Muscle layer of duodenum (tissue), 2 donors: ENCODE data around the gene EARS2.
A peak's percentile ranks its signal among the peaks of the same experiment; 100 is the strongest.

Experiments used
- H3K27ac ChIP-seq: one replicate; pipeline ENCODE4 v1.7.0; 2013; ENCODE audit warnings: mild to moderate bottlenecking, low read length
- H3K27me3 ChIP-seq: one replicate; pipeline ENCODE4 v1.7.0; 2013; ENCODE audit warnings: low read depth, mild to moderate bottlenecking, control low read depth, low read length
- H3K36me3 ChIP-seq, 2 donors: one replicate each; pipeline ENCODE4 v1.7.0; 2013; ENCODE audit warnings: low read length in 2 of 2, control low read depth in 1 of 2, mild to moderate bottlenecking in 1 of 2; ENCODE audit not compliant: insufficient read depth in 2 of 2, control insufficient read depth in 1 of 2
- H3K4me1 ChIP-seq, 2 donors: one replicate each; pipeline ENCODE4 v1.7.0; 2013; ENCODE audit warnings: low read length in 2 of 2, mild to moderate bottlenecking in 2 of 2, control low read depth in 1 of 2, moderate library complexity in 1 of 2; ENCODE audit not compliant: insufficient read depth in 2 of 2, control insufficient read depth in 1 of 2
- H3K4me3 ChIP-seq, 2 donors: one replicate each; pipeline ENCODE4 v1.7.0; 2013; ENCODE audit warnings: low read length in 2 of 2, low read depth in 1 of 2, mild to moderate bottlenecking in 1 of 2
- H3K9me3 ChIP-seq, 2 donors: one replicate each; pipeline ENCODE4 v1.7.0; 2013; ENCODE audit warnings: low read length in 2 of 2, control low read depth in 1 of 2, mild to moderate bottlenecking in 1 of 2; ENCODE audit not compliant: control insufficient read depth in 1 of 2
- donor health status: healthy.

Gene EARS2

GRCh38 chr16:23504076-23504452 lies 53.1 kb downstream of the EARS2 start:
- Histone ChIP-seq H3K36me3 (no peaks in the 10 kb centered on the region), H3K4me1 (peaks cover 3 to 29% of the 10 kb centered on the region in 2 donors), H3K27me3 (no peaks in the 10 kb centered on the region), H3K4me3 (no peak overlapping the region), H3K27ac (peak overlapping the region; percentile 49), H3K9me3 (no peaks in the 10 kb centered on the region)

- Histone ChIP-seq H3K4me1 (peaks cover 0 to 18% of the 10 kb centered on the region in 2 donors), H3K27ac (no peak overlapping the region), H3K9me3 (no peaks in the 10 kb centered on the region), H3K27me3 (no peaks in the 10 kb centered on the region), H3K4me3 (no peak overlapping the region), H3K36me3 (no peaks in the 10 kb centered on the region)
Observed at GRCh38 chr16:23502466-23502865, 54.7 kb downstream of the EARS2 start.

- Histone ChIP-seq H3K36me3 (no peaks in the 10 kb centered on the region), H3K9me3 (no peaks in the 10 kb centered on the region), H3K27me3 (no peaks in the 10 kb centered on the region), H3K4me1 (peaks cover 3 to 24% of the 10 kb centered on the region in 2 donors), H3K4me3 (no peak overlapping the region), H3K27ac (no peak overlapping the region)
Observed at GRCh38 chr16:23501291-23501690, 55.9 kb downstream of the EARS2 start.

GRCh38 chr16:23500862-23501225 lies 56.3 kb downstream of the EARS2 start:
- no peaks in the 10 kb centered on the region for H3K27me3 ChIP-seq
- H3K4me3 ChIP-seq = no peak overlapping the region
- peaks cover 3 to 19% of the 10 kb centered on the region in 2 donors for H3K4me1 ChIP-seq
- H3K27ac ChIP-seq = no peak overlapping the region
- H3K9me3 ChIP-seq = no peaks in the 10 kb centered on the region
- no peaks in the 10 kb centered on the region for H3K36me3 ChIP-seq

GRCh38 chr16:23500212-23500861 lies 56.8 kb downstream of the EARS2 start:
- Histone ChIP-seq H3K36me3 (peaks cover 0 to 5% of the 10 kb centered on the region in 2 donors), H3K27me3 (no peaks in the 10 kb centered on the region), H3K4me1 (peaks cover 3 to 14% of the 10 kb centered on the region in 2 donors), H3K9me3 (no peaks in the 10 kb centered on the region), H3K27ac (no peak overlapping the region), H3K4me3 (no peak overlapping the region)

GRCh38 chr16:23499801-23500200 lies 57.3 kb downstream of the EARS2 start:
- Histone ChIP-seq H3K36me3 (peaks cover 0 to 6% of the 10 kb centered on the region in 2 donors), H3K4me3 (no peak overlapping the region), H3K27ac (no peak overlapping the region)

GRCh38 chr16:23498863-23499262 lies 58.3 kb downstream of the EARS2 start:
- peaks cover 7 to 8% of the 10 kb centered on the region in 2 donors for H3K36me3 ChIP-seq
- H3K4me1 ChIP-seq = peaks cover 3 to 7% of the 10 kb centered on the region in 2 donors
- no peaks in the 10 kb centered on the region for H3K27me3 ChIP-seq
- H3K9me3 ChIP-seq = no peaks in the 10 kb centered on the region
- H3K27ac ChIP-seq = no peak overlapping the region
- no peak overlapping the region for H3K4me3 ChIP-seq

More at GRCh38 chr16:23499801-23500200, 57.3 kb downstream of the EARS2 start:
- Histone ChIP-seq H3K9me3 (no peaks in the 10 kb centered on the region), H3K27me3 (no peaks in the 10 kb centered on the region), H3K4me1 (peaks cover 3 to 11% of the 10 kb centered on the region in 2 donors)

- H3K36me3 ChIP-seq = peaks cover 21 to 22% of the 10 kb centered on the region in 2 donors
- H3K27ac ChIP-seq = peak overlapping the region; percentile 43
- H3K27me3 ChIP-seq = no peaks in the 10 kb centered on the region
- peaks cover 3 to 7% of the 10 kb centered on the region in 2 donors for H3K4me1 ChIP-seq
- H3K9me3 ChIP-seq = no peaks in the 10 kb centered on the region
- no peak overlapping the region for H3K4me3 ChIP-seq
Observed at GRCh38 chr16:23497543-23497868, 59.6 kb downstream of the EARS2 start.

- H3K4me3 ChIP-seq = no peak overlapping the region
- H3K4me1 ChIP-seq = peaks cover 3 to 7% of the 10 kb centered on the region in 2 donors
- peak overlapping the region; percentile 43 for H3K27ac ChIP-seq
- H3K27me3 ChIP-seq = no peaks in the 10 kb centered on the region
- H3K36me3 ChIP-seq = peaks cover 26% of the 10 kb centered on the region in 2 donors
- no peaks in the 10 kb centered on the region for H3K9me3 ChIP-seq
Observed at GRCh38 chr16:23496821-23497542, 60.2 kb downstream of the EARS2 start.

GRCh38 chr16:23495671-23496070 lies 61.5 kb downstream of the EARS2 start:
- H3K27me3 ChIP-seq = no peaks in the 10 kb centered on the region
- peaks cover 3 to 7% of the 10 kb centered on the region in 2 donors for H3K4me1 ChIP-seq
- no peaks in the 10 kb centered on the region for H3K9me3 ChIP-seq
- peaks cover 36 to 39% of the 10 kb centered on the region in 2 donors for H3K36me3 ChIP-seq
- H3K27ac ChIP-seq = no peak overlapping the region
- H3K4me3 ChIP-seq = no peak overlapping the region

GRCh38 chr16:23494188-23494587 lies 63.0 kb downstream of the EARS2 start:
- H3K36me3 ChIP-seq = peaks cover 45 to 52% of the 10 kb centered on the region in 2 donors
- no peaks in the 10 kb centered on the region for H3K27me3 ChIP-seq
- no peaks in the 10 kb centered on the region for H3K9me3 ChIP-seq
- H3K4me3 ChIP-seq = no peak overlapping the region
- no peak overlapping the region for H3K27ac ChIP-seq
- H3K4me1 ChIP-seq = peaks cover 3 to 7% of the 10 kb centered on the region in 2 donors
